HepG2 (cell line): ENCODE results near the gene HSDL1. TPM values are rescaled to one million over a fixed set of nuclear protein-coding genes. Genes with fewer than 3 reads are reported as not detected.
A peak's percentile ranks its signal among the peaks of the same experiment; 100 is the strongest.

Experiments
- ARID3A ChIP-seq: IDR thresholded peaks from 2 replicates; pipeline ENCODE4 v1.6.1; 2012; ENCODE audit warnings: low read depth, low read length, improper control_type of control experiment
- CREM ChIP-seq, 2 experiments: sonication (generic) in 1 of 2; formaldehyde crosslinking in 1 of 2; IDR thresholded peaks; 2 replicates each; pipeline versions ENCODE4 v1.4.0 to v1.6.1; 2016 to 2020; ENCODE audit warnings: antibody characterized with exemption in 1 of 2, mild to moderate bottlenecking in 1 of 2, missing genetic modification reagents in 1 of 2
- HDAC1 ChIP-seq: sonication (generic); formaldehyde crosslinking; IDR thresholded peaks from 2 replicates; pipeline ENCODE4 v1.5.1; 2020; ENCODE audit warnings: mild to moderate bottlenecking, missing genetic modification reagents
- HDAC6 ChIP-seq: fragments of 200-600 bp; sonication (generic); IDR thresholded peaks from 2 replicates; pipeline ENCODE4 v1.7.0; 2017; ENCODE audit warnings: mild to moderate bottlenecking, antibody characterized with exemption, low read length, low read depth
- HES4 ChIP-seq: sonication (generic); formaldehyde crosslinking; IDR thresholded peaks from 2 replicates; pipeline ENCODE4 v1.9.0; 2021; ENCODE audit warnings: mild to moderate bottlenecking, missing genetic modification reagents, borderline replicate concordance
- HNF4A ChIP-seq: sonication (generic); formaldehyde crosslinking; IDR thresholded peaks from 2 replicates; pipeline ENCODE4 v1.4.0; 2020; ENCODE audit warnings: missing genetic modification reagents
- MIER2 ChIP-seq: IDR thresholded peaks from 2 replicates; pipeline ENCODE4 v1.6.1; 2016; ENCODE audit warnings: missing biosample characterization, missing genetic modification reagents
- MIER3 ChIP-seq: IDR thresholded peaks from 2 replicates; pipeline ENCODE4 v1.6.1; 2016; ENCODE audit warnings: missing compliant biosample characterization, borderline replicate concordance
- PAWR ChIP-seq: sonication (generic); formaldehyde crosslinking; IDR thresholded peaks from 2 replicates; pipeline ENCODE4 v1.4.0; 2020; ENCODE audit warnings: missing genetic modification reagents, mild to moderate bottlenecking, borderline replicate concordance
- PRMT3 ChIP-seq: sonication (generic); formaldehyde crosslinking; IDR thresholded peaks from 2 replicates; pipeline ENCODE4 v1.8.1; 2022; ENCODE audit warnings: low read depth, mild to moderate bottlenecking, moderate library complexity, missing genetic modification reagents, borderline replicate concordance
- PTBP1 ChIP-seq: fragments of 200-400 bp; formaldehyde crosslinking; IDR thresholded peaks from 2 replicates; pipeline ENCODE4 v1.6.1; 2018; ENCODE audit warnings: low read length, low read depth; ENCODE audit not compliant: poor library complexity, severe bottlenecking
- RBAK ChIP-seq: sonication (generic); formaldehyde crosslinking; IDR thresholded peaks from 2 replicates; pipeline ENCODE4 v1.5.1; 2020; ENCODE audit warnings: mild to moderate bottlenecking, missing genetic modification reagents
- SRSF1 ChIP-seq: fragments of 200-400 bp; formaldehyde crosslinking; optimal IDR thresholded peaks from 2 replicates; pipeline ENCODE3; 2017; ENCODE audit warnings: mild to moderate bottlenecking, low read depth, low read length, moderate library complexity
- SRSF9 ChIP-seq: fragments of 200-400 bp; formaldehyde crosslinking; IDR thresholded peaks from 2 replicates; pipeline ENCODE4 v1.6.1; 2018; ENCODE audit warnings: borderline replicate concordance, mild to moderate bottlenecking, low read depth, low read length; ENCODE audit not compliant: insufficient read depth, poor library complexity, severe bottlenecking
- TCF12 ChIP-seq, 2 experiments: fragments of 450-650 bp in 1 of 2; sonication (generic) in 1 of 2; formaldehyde crosslinking in 1 of 2; IDR thresholded peaks; 2 replicates each; pipeline versions ENCODE4 v1.6.1 to v1.8.0; 2017 to 2022; ENCODE audit warnings: antibody characterized with exemption in 1 of 2, mild to moderate bottlenecking in 1 of 2, missing genetic modification reagents in 1 of 2, moderate library complexity in 1 of 2
- ZNF281 ChIP-seq: sonication (generic); formaldehyde crosslinking; IDR thresholded peaks from 2 replicates; pipeline ENCODE4 v1.4.0; 2020; ENCODE audit warnings: missing genetic modification reagents, borderline replicate concordance
- ZNF335 ChIP-seq: sonication (generic); formaldehyde crosslinking; IDR thresholded peaks from 2 replicates; pipeline ENCODE4 v1.4.0; 2020; ENCODE audit warnings: missing genetic modification reagents
- ZNF34 ChIP-seq: sonication (generic); formaldehyde crosslinking; IDR thresholded peaks from 2 replicates; pipeline ENCODE4 v1.4.0; 2020; ENCODE audit warnings: mild to moderate bottlenecking, missing genetic modification reagents, borderline replicate concordance
- ZNF414 ChIP-seq: sonication (generic); formaldehyde crosslinking; IDR thresholded peaks from 2 replicates; pipeline ENCODE4 v1.5.0; 2020; ENCODE audit warnings: missing genetic modification reagents
- ZNF556 ChIP-seq: sonication (generic); formaldehyde crosslinking; IDR thresholded peaks from 2 replicates; pipeline ENCODE4 v1.4.0; 2020; ENCODE audit warnings: mild to moderate bottlenecking, missing genetic modification reagents, borderline replicate concordance
- polyA plus RNA-seq, 8 experiments: library from polyadenylated mRNA; depleted of rRNA in 3 of 8; stranded (reverse) in 7 of 8; unstranded in 1 of 8; fragments of >200 nt; fragmentation: Illumina TruSeq in 4 of 8; extraction: Trizol in 4 of 8; gene quantifications; 2 replicates each; pipeline versions ENCODE4 v1.2.1 to v1.2.3, GENCODE V29; 2011 to 2016; ENCODE audit warnings: low read depth in 4 of 8, missing spikeins in 1 of 8, mixed read lengths in 1 of 8; ENCODE audit not compliant: insufficient read depth in 1 of 8
- total RNA-seq, 5 experiments: library from RNA; depleted of rRNA; stranded (reverse); fragments of >200 nt; fragmentation: Illumina TruSeq; extraction: Trizol; gene quantifications; 2 replicates each; pipeline ENCODE4 v1.2.3, GENCODE V29; 2016; ENCODE audit warnings: low read depth in 1 of 5

HSDL1 gene
- total and polyA plus RNA-seq, 2 of the 13 experiments (the other 11 are each of a cell fraction or from before 2014, with no cell fraction given) = 49.2 to 49.7 TPM

GRCh38 chr16:84144859-84145639 lies at the start of gene HSDL1, which contains the start of gene DNAAF1 (continued):
- TF ChIP-seq PAWR (CRISPR knock-in tag) (no peak), PRMT3 (CRISPR knock-in tag) (no peak), HDAC6 (no peak), ARID3A (no peak; the same call in 1 of the 2 replicates), HNF4A (CRISPR knock-in tag) (no peak), MIER3 (no peak), CREM (IDR thresholded peaks at IDR 0.05) (no peak), CREM (CRISPR knock-in tag; IDR thresholded peaks at IDR 0.05) (no peak), TCF12 (IDR thresholded peaks at IDR 0.05) (no peak), TCF12 (CRISPR knock-in tag; IDR thresholded peaks at IDR 0.05) (peak; percentile 84; the same call in 1 of the 2 replicates), SRSF9 (no peak), ZNF556 (CRISPR knock-in tag) (no peak), ZNF335 (CRISPR knock-in tag) (no peak), HES4 (CRISPR knock-in tag) (peak; percentile 62; the same call in 1 of the 2 replicates), PTBP1 (no peak), HDAC1 (CRISPR knock-in tag) (peak; percentile 97), RBAK (CRISPR knock-in tag) (no peak), ZNF414 (CRISPR knock-in tag) (no peak), ZNF34 (no peak), ZNF281 (no peak), MIER2 (no peak), SRSF1 (peak; percentile 15)
